ENCODE data around the gene DIAPH3. TPM values are rescaled to one million over a fixed set of nuclear protein-coding genes. Genes with fewer than 3 reads are reported as not detected.
A peak's percentile ranks its signal among the peaks of the same experiment; 100 is the strongest.

DIAPH3 gene
- total RNA-seq, 3 donors from 2014 or later, result 1.3 to 5.7 (median 3.1) TPM

DNA sequence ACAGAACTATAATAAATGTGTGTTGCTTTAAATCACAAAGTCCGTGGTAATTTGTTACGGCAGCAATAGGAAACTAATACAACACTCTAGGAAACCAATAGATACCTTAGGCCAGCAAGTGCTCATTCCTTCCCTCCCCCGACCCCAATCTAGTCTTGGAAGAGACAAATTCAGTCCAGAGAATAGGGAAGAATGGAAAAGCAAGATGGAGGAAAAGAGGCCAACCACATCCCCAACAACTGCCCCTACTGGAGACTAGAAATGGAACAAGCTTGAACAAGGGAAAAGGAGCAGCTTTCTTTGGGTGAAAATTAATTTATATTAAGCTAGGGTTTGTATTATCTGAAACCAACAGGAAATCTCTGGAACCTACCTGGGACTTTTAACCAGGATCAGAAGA is 54.4 kb downstream of the DIAPH3 start:
- no peaks in the 10 kb centered on the region for H3K4me1 ChIP-seq (ENCODE audit: low read depth)
- H3K36me3 ChIP-seq (ENCODE audit: low read depth), result no peaks in the 10 kb centered on the region
- H3K4me3 ChIP-seq, result no peak overlapping the region
- ATAC-seq (no peak), DNase-seq (no peak)
- TF ChIP-seq, protein P1, sequence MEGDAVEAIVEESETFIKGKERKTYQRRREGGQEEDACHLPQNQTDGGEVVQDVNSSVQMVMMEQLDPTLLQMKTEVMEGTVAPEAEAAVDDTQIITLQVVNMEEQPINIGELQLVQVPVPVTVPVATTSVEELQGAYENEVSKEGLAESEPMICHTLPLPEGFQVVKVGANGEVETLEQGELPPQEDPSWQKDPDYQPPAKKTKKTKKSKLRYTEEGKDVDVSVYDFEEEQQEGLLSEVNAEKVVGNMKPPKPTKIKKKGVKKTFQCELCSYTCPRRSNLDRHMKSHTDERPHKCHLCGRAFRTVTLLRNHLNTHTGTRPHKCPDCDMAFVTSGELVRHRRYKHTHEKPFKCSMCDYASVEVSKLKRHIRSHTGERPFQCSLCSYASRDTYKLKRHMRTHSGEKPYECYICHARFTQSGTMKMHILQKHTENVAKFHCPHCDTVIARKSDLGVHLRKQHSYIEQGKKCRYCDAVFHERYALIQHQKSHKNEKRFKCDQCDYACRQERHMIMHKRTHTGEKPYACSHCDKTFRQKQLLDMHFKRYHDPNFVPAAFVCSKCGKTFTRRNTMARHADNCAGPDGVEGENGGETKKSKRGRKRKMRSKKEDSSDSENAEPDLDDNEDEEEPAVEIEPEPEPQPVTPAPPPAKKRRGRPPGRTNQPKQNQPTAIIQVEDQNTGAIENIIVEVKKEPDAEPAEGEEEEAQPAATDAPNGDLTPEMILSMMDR (IDR thresholded peaks at IDR 0.05), result no peak
- intact Hi-C loops (cut with DNase I, micrococcal nuclease), result no loop called here
- peaks cover 4% of the 10 kb centered on the region for H3K9me3 ChIP-seq

- TF ChIP-seq, protein P1 (IDR thresholded peaks at IDR 0.05), result no peak
- intact Hi-C loops (cut with DNase I, micrococcal nuclease), result no loop called here
- Histone ChIP-seq H3K9me3 (no peaks in the 10 kb centered on the region), H3K4me3 (no peak overlapping the region), H3K36me3 (ENCODE audit: low read depth) (no peaks in the 10 kb centered on the region), H3K4me1 (ENCODE audit: low read depth) (no peaks in the 10 kb centered on the region)
- ATAC-seq (no peak), DNase-seq (no peak)
These were observed 55.1 kb downstream of the DIAPH3 start for GRCh38 chr13:60108589-60108988.

DNA sequence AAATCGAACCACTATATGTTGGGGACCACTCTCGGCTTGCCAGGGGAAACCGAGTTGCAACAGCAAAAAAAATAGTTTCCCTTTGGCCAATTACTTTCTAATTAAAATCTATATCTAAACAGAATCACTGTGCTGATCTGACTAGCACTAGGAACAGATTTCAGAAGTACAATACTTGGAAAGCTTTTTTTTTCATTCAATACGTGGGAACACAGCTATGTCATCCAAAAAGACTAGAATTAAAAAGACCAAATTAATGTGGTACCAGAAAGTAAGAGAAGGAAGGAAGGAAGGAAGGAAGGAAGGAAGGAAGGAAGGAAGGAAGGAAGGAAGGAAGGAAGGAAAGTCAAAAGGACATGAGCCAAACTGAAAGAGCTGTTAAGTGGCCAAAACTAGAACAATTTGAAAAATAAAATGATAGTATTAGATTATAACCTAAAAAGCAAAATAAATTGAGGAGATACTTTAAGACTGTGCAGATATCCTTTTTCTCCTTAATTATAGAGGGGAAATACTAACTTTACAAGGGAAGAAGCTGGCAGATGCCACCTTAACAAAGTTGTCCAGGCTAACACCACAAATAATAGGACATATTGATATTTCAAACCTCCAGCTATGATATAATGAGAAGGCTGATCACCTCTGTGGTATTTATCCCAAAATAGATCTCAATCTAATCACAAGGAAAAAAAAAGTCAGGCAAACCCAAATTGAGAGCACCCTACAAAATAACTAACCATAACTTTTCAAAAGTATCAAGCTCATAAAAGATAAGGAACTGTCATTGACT is 63.9 kb downstream of the DIAPH3 start:
- TF ChIP-seq, protein P1 (IDR thresholded peaks at IDR 0.05), result no peak
- no peak for DNase-seq

GRCh38 chr13:60095300-60095699 is 68.4 kb downstream of the DIAPH3 start:
- H3K36me3 ChIP-seq (ENCODE audit: low read depth), result no peaks in the 10 kb centered on the region
- H3K4me3 ChIP-seq, result no peak overlapping the region
- H3K9me3 ChIP-seq, result no peaks in the 10 kb centered on the region
- TF ChIP-seq, protein P1 (IDR thresholded peaks at IDR 0.05), result no peak
- no peaks in the 10 kb centered on the region for H3K4me1 ChIP-seq (ENCODE audit: low read depth)
- intact Hi-C loops (cut with DNase I, micrococcal nuclease), result no loop called here
- ATAC-seq (peak; percentile 26), DNase-seq (no peak)

More for the DNA sequence above, 63.9 kb downstream of the DIAPH3 start:
- intact Hi-C loops (cut with DNase I, micrococcal nuclease), result no loop called here
- H3K4me1 ChIP-seq (ENCODE audit: low read depth), result no peaks in the 10 kb centered on the region
- H3K4me3 ChIP-seq, result no peak overlapping the region
- no peaks in the 10 kb centered on the region for H3K36me3 ChIP-seq (ENCODE audit: low read depth)
- H3K9me3 ChIP-seq, result no peaks in the 10 kb centered on the region
- ATAC-seq, result no peak

DNA sequence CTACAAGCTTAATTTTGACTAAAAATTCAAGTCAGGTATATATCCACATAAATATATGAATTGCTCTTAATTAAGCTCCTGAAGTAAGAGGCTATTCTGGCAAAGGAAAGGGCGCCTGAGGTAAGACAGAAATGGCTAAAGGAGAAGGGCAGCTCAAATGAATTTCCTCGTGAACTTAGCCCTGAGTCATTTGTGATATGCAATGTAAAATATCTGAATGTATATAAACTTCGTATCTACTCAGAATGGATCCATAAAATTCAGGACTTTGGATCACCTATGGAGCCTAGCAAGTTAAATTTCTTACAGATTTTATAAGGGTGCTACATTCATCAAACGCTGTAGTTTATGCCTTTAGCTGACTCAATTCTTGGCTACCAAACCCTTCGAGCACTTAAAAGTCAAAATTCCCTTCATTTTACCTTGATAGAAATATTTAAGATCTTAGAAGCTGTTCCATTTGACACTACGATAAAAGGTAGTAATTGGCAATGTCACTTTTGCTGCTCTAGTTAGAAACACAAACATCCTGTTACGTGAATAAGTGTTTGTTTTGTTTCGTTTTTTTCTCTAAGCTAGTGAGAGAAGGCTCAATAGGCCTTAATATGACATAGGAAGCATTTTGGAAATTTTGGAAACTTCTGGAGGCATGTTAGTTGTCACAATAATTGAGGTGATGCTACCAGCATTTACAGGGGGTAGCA is 69.2 kb downstream of the DIAPH3 start:
- no peaks in the 10 kb centered on the region for H3K4me1 ChIP-seq (ENCODE audit: low read depth)
- TF ChIP-seq, protein P1 (IDR thresholded peaks at IDR 0.05), result no peak
- DNase-seq (no peak), ATAC-seq (peak; percentile 90)
- H3K4me3 ChIP-seq, result no peak overlapping the region
- intact Hi-C loops (cut with DNase I, micrococcal nuclease), result no loop called here
- no peaks in the 10 kb centered on the region for H3K9me3 ChIP-seq
- no peaks in the 10 kb centered on the region for H3K36me3 ChIP-seq (ENCODE audit: low read depth)
